A673 (cell line): ENCODE measurements around the gene XIRP1.

Source experiments
- CTCF ChIP-seq: fragments of 300-800, 200-600 bp; sonication (generic); conservative IDR thresholded peaks from 2 replicates; pipeline ENCODE4 v1.5.1; 2017; ENCODE audit warnings: low read depth, mild to moderate bottlenecking, antibody characterized with exemption, low read length, moderate library complexity, mixed read lengths
- EZH2 ChIP-seq: fragments of 200-600 bp; sonication (generic); IDR thresholded peaks from 2 replicates; pipeline ENCODE4 v1.6.1; 2017; ENCODE audit warnings: borderline replicate concordance, low read depth, mild to moderate bottlenecking, mixed read lengths, antibody characterized with exemption, low read length; ENCODE audit not compliant: poor library complexity, severe bottlenecking

- peak; percentile 60 for TF ChIP-seq CTCF
- TF ChIP-seq EZH2, result no peak
Measured at GRCh38 chr3:39189959-39190269, 2.5 kb downstream of the XIRP1 start.
